WERI-Rb-1 (cell line): ENCODE results near the gene HMGXB3.

Experiments
- DNase-seq: peaks from one replicate; pipeline ENCODE4 v3.0.0-alpha.2; 2020
- H3K27ac ChIP-seq: fragments of 250-450 bp; sonication (Bioruptor Pico); 2 replicates; pipeline ENCODE4 v1.5.1; 2020; ENCODE audit warnings: mild to moderate bottlenecking, moderate library complexity
- H3K27me3 ChIP-seq: fragments of 250-450 bp; sonication (Bioruptor Pico); 2 replicates; pipeline ENCODE4 v1.5.1; 2021; ENCODE audit warnings: mild to moderate bottlenecking, low read depth, moderate library complexity; ENCODE audit not compliant: insufficient read depth, severe bottlenecking
- H3K36me3 ChIP-seq: fragments of 250-450 bp; sonication (Bioruptor Pico); 2 replicates; pipeline ENCODE4 v1.5.1; 2020; ENCODE audit warnings: mild to moderate bottlenecking, moderate library complexity
- H3K4me3 ChIP-seq: 2 replicates; pipeline ENCODE4 v1.5.1; 2011; ENCODE audit warnings: low read depth, mild to moderate bottlenecking, control low read depth, low read length
- H3K9me3 ChIP-seq: fragments of 250-450 bp; sonication (Bioruptor Pico); 2 replicates; pipeline ENCODE4 v1.5.1; 2021; ENCODE audit warnings: mild to moderate bottlenecking, moderate library complexity; ENCODE audit not compliant: severe bottlenecking
- TF ChIP-seq, protein P1 (sequence below): IDR thresholded peaks from 2 replicates; pipeline ENCODE4 v1.5.1; 2011; ENCODE audit warnings: low read depth, mild to moderate bottlenecking, control low read depth, inconsistent platforms, low read length

HMGXB3 gene

DNA sequence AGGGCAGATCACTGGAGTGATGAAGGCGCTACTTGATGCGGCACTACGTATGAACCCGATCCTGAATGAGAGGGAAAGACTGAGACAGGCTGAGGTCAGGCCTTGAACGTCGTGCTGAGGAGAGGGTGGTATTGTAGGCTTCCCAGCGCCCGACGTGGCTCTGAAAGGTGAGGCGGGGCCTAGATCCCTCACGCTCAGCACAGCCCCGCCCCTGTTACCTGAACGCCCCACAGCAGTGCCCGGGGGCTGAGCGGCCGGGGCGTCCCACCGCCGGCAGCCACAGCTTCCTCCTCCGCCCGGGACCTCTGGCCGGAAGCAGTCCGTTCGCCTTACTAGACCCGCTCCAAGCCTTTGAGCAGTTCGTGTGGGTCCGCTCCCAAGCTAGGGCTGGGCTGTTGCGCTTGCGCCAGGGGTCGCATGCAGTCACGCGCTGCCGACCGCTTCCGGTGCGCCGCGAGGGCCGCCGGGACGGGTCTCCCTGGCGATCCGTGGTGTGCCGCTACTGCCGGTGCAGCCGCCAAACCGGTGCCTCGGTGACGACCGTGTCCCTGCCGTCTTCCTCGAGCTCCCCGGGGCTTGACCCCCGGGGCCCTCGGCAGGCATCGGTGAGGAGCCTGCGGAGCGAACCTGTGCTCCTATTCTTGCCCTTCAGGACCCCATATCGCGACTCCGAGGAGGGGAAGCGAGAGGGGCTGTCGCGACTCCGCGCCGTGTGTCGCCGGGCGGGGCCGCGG is at the start of gene HMGXB3, which contains the start of gene TIGD6:
Gene HMGXB3, plus strand, starts transcription at position 484 of the 734 bp plus-strand sequence. CDS start 4,114 bp downstream, outside the sequence.
Gene TIGD6, minus strand, starts transcription at position 399 of the 734 bp plus-strand sequence. CDS start 4,306 bp downstream, outside the sequence.
- DNase-seq = peak; percentile 96
- TF ChIP-seq, protein P1, sequence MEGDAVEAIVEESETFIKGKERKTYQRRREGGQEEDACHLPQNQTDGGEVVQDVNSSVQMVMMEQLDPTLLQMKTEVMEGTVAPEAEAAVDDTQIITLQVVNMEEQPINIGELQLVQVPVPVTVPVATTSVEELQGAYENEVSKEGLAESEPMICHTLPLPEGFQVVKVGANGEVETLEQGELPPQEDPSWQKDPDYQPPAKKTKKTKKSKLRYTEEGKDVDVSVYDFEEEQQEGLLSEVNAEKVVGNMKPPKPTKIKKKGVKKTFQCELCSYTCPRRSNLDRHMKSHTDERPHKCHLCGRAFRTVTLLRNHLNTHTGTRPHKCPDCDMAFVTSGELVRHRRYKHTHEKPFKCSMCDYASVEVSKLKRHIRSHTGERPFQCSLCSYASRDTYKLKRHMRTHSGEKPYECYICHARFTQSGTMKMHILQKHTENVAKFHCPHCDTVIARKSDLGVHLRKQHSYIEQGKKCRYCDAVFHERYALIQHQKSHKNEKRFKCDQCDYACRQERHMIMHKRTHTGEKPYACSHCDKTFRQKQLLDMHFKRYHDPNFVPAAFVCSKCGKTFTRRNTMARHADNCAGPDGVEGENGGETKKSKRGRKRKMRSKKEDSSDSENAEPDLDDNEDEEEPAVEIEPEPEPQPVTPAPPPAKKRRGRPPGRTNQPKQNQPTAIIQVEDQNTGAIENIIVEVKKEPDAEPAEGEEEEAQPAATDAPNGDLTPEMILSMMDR = 0 out of 2 replicates have a peak, but pooled peaks have one; percentile 5
- no peaks in the 10 kb centered on the region for H3K9me3 ChIP-seq
- peaks cover 24% of the 10 kb centered on the region for H3K36me3 ChIP-seq
- peak within 1 kb of the TSS; percentile 90 for H3K27ac ChIP-seq
- H3K27me3 ChIP-seq = no peaks in the 10 kb centered on the region
- H3K4me3 ChIP-seq = peak within 1 kb of the TSS; percentile 52

DNA sequence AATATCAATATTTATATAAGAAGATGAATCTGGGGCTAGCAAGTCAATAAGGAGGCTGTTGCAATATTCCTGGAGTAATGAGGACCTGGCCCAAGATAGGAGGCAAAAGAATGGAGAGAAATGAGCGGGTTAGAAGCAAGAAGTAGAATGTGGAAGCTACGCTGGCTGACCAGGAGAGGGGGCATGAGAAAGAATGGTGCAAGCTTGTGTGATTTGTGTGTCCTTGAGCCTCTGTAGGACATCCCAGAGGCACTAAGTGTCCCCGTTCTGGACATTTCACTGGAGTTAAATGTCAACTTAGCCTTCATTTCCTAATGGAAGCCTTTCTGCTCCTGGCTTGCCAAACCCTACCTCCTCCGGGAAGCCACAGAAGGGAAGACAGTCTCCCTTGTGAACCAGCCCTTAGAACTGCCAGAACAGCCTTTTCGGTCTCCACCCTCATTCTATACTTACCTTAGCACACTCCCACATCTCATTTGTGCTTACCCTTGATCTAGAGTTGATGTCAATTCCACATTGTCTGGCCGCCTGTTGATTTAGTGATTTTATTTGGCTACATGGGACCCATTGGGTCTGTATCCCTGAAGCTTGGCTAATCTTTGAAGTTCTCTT is 49.3 kb upstream of the HMGXB3 start:
- Histone ChIP-seq H3K27me3 (no peaks in the 10 kb centered on the region), H3K9me3 (no peaks in the 10 kb centered on the region), H3K36me3 (no peaks in the 10 kb centered on the region), H3K4me3 (no peak overlapping the region), H3K27ac (no peak overlapping the region)
- TF ChIP-seq, protein P1 = no peak
- no peak for DNase-seq

DNA sequence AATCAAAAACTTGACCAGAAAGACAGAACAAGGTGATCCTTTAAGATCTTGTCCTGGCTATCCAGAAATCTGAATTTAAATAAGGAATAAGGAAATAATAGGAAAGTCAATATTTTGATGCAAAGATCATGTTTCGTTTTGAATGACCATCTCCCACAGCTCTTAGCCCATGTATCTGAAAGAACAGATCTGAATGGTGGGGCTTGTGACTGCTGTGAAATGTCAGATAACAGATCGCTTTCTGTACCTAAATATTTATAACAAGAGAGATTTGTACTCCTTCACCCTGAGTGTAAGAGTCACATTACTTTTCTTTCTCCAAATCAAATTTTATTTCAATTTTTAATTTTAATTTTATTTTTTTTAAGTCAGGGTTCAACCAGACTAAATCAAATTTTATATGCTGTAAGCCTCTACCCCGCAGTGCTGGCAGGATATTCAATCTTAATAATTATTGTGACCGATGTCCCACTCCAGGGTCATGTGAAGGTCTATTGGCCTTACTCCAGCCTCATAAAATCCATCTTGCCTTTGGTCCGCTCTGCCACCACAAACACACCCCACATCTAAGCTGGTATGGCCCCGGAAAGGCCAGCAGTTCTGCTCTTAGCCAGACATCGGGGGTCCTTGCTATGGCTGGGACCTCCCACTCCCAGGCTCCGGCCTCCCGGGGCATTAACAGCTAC is 47.0 kb upstream of the HMGXB3 start:
- TF ChIP-seq, protein P1 = no peak
- no peak overlapping the region for H3K4me3 ChIP-seq
- no peak for DNase-seq

DNA sequence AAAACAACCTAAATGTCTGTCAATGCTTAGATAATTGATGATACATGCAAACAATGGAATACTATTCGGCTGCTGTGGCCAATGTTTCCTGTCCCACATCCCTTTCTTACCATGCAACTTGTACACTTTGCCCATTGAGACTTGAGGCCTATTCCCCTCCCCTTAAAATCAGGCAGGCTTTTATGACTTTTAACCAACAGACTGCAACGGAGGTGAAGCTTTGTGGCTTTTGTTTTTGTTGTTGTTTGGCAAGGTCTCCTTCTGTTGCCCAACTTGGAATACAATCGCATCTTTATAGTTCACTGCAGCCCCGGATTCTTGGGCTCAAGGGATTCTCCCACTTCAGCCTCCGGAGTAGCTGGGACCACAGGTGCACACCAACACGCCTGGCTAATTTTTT is 45.7 kb upstream of the HMGXB3 start:
- no peak overlapping the region for H3K4me3 ChIP-seq
- no peaks in the 10 kb centered on the region for H3K27me3 ChIP-seq
- no peak overlapping the region for H3K27ac ChIP-seq
- TF ChIP-seq, protein P1 = no peak
- no peaks in the 10 kb centered on the region for H3K36me3 ChIP-seq
- H3K9me3 ChIP-seq = no peaks in the 10 kb centered on the region
- no peak for DNase-seq

More for the DNA sequence above, 47.0 kb upstream of the HMGXB3 start:
- Histone ChIP-seq H3K9me3 (no peaks in the 10 kb centered on the region), H3K27me3 (no peaks in the 10 kb centered on the region), H3K27ac (no peak overlapping the region), H3K36me3 (no peaks in the 10 kb centered on the region)

DNA sequence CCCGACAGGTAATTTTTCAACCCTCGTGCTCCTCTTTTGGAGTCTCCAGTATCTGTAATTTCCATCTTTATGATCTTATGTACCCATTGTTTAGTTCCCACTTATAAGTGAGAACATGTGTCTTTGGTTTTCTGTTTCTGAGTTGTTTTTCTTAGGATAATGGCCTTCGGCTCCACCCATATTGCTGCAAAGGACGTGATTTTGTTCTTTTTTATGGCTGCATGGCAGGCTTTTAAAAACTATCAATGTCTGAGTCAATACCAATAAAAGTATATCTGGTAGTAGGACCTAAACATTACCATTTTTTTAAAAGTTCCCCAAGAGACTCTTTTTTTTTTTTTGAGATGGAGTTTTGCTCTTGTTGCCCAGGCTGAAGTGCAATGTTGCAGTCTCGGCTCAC is 43.9 kb upstream of the HMGXB3 start:
- no peak for DNase-seq
- H3K27ac ChIP-seq = no peak overlapping the region
- H3K9me3 ChIP-seq = no peaks in the 10 kb centered on the region
- no peaks in the 10 kb centered on the region for H3K36me3 ChIP-seq
- no peak overlapping the region for H3K4me3 ChIP-seq
- H3K27me3 ChIP-seq = no peaks in the 10 kb centered on the region
- TF ChIP-seq, protein P1 = no peak
